HepG2 (cell line): ENCODE results near the gene ZFP36L2. TPM values are rescaled to one million over a fixed set of nuclear protein-coding genes. Genes with fewer than 3 reads are reported as not detected.

Experiments
- ADNP ChIP-seq: sonication (generic); formaldehyde crosslinking; IDR thresholded peaks from 2 replicates; pipeline ENCODE4 v1.4.0; 2020; ENCODE audit warnings: missing genetic modification reagents
- ATM ChIP-seq: fragments of 450-650 bp; IDR thresholded peaks from 2 replicates; pipeline ENCODE4 v1.7.1; 2017; ENCODE audit warnings: mild to moderate bottlenecking, borderline replicate concordance
- GABPB1 ChIP-seq: IDR thresholded peaks from 2 replicates; pipeline ENCODE4 v1.6.1; 2016; ENCODE audit warnings: mild to moderate bottlenecking, missing genetic modification reagents, moderate library complexity, missing compliant biosample characterization
- MAZ ChIP-seq, 2 experiments: sonication (generic) in 1 of 2; formaldehyde crosslinking in 1 of 2; IDR thresholded peaks; 2 replicates each; pipeline versions ENCODE4 v1.5.0 to v1.6.1; 2012 to 2020; ENCODE audit warnings: low read depth in 2 of 2, mild to moderate bottlenecking in 2 of 2, borderline replicate concordance in 1 of 2, improper control_type of control experiment in 1 of 2, low read length in 1 of 2, missing genetic modification reagents in 1 of 2, moderate library complexity in 1 of 2
- MTA1 ChIP-seq: sonication (generic); formaldehyde crosslinking; IDR thresholded peaks from 2 replicates; pipeline ENCODE4 v1.4.0; 2020; ENCODE audit warnings: missing genetic modification reagents, mild to moderate bottlenecking, borderline replicate concordance
- NAIF1 ChIP-seq: sonication (generic); formaldehyde crosslinking; IDR thresholded peaks from 2 replicates; pipeline ENCODE4 v1.5.0; 2020; ENCODE audit warnings: mild to moderate bottlenecking, missing genetic modification reagents, borderline replicate concordance
- NR2F2 ChIP-seq: IDR thresholded peaks from 2 replicates; pipeline ENCODE4 v1.6.1; 2012; ENCODE audit warnings: low read depth, inconsistent platforms, borderline replicate concordance
- PHF20 ChIP-seq: sonication (generic); formaldehyde crosslinking; IDR thresholded peaks from 2 replicates; pipeline ENCODE4 v1.5.0; 2020; ENCODE audit warnings: mild to moderate bottlenecking, missing genetic modification reagents
- PITX1 ChIP-seq: sonication (generic); formaldehyde crosslinking; IDR thresholded peaks from 2 replicates; pipeline ENCODE4 v1.5.1; 2020; ENCODE audit warnings: mild to moderate bottlenecking, missing genetic modification reagents
- SMAD3 ChIP-seq: sonication (generic); formaldehyde crosslinking; IDR thresholded peaks from 2 replicates; pipeline ENCODE4 v1.4.0; 2020; ENCODE audit warnings: missing genetic modification reagents
- ZFAT ChIP-seq: sonication (generic); formaldehyde crosslinking; conservative IDR thresholded peaks from 2 replicates; pipeline ENCODE4 v1.8.1; 2023; ENCODE audit warnings: missing genetic modification reagents, inconsistent platforms
- ZFP37 ChIP-seq: sonication (generic); formaldehyde crosslinking; IDR thresholded peaks from 2 replicates; pipeline ENCODE4 v1.4.0; 2020; ENCODE audit warnings: missing genetic modification reagents, borderline replicate concordance
- ZNF670 ChIP-seq: sonication (generic); formaldehyde crosslinking; IDR thresholded peaks from 2 replicates; pipeline ENCODE4 v1.8.0; 2022; ENCODE audit warnings: mild to moderate bottlenecking, missing genetic modification reagents, borderline replicate concordance
- ZNF761 ChIP-seq: sonication (generic); formaldehyde crosslinking; conservative IDR thresholded peaks from 2 replicates; pipeline ENCODE4 v1.4.0; 2020; ENCODE audit warnings: mild to moderate bottlenecking, missing genetic modification reagents
- ZSCAN25 ChIP-seq: sonication (generic); formaldehyde crosslinking; IDR thresholded peaks from 2 replicates; pipeline ENCODE4 v1.8.0; 2022; ENCODE audit warnings: mild to moderate bottlenecking, missing genetic modification reagents
- polyA plus RNA-seq, 8 experiments: library from polyadenylated mRNA; depleted of rRNA in 3 of 8; stranded (reverse) in 7 of 8; unstranded in 1 of 8; fragments of >200 nt; fragmentation: Illumina TruSeq in 4 of 8; extraction: Trizol in 4 of 8; gene quantifications; 2 replicates each; pipeline versions ENCODE4 v1.2.1 to v1.2.3, GENCODE V29; 2011 to 2016; ENCODE audit warnings: low read depth in 4 of 8, missing spikeins in 1 of 8, mixed read lengths in 1 of 8; ENCODE audit not compliant: insufficient read depth in 1 of 8
- total RNA-seq, 5 experiments: library from RNA; depleted of rRNA; stranded (reverse); fragments of >200 nt; fragmentation: Illumina TruSeq; extraction: Trizol; gene quantifications; 2 replicates each; pipeline ENCODE4 v1.2.3, GENCODE V29; 2016; ENCODE audit warnings: low read depth in 1 of 5
- TF ChIP-seq, protein P1 (sequence below): sonication (generic); formaldehyde crosslinking; conservative IDR thresholded peaks from 2 replicates; pipeline ENCODE4 v1.8.1; 2023; ENCODE audit warnings: missing genetic modification reagents
- TF ChIP-seq, protein P2 (sequence below): sonication (generic); formaldehyde crosslinking; IDR thresholded peaks from 2 replicates; pipeline ENCODE4 v1.4.0; 2020; ENCODE audit warnings: mild to moderate bottlenecking, missing genetic modification reagents
- TF ChIP-seq, protein P3 (sequence below): conservative IDR thresholded peaks from 2 replicates; pipeline ENCODE4 v1.6.1; 2018; ENCODE audit warnings: missing genetic modification reagents
- TF ChIP-seq, protein P4 (sequence below), 2 experiments: sonication (generic) in 1 of 2; formaldehyde crosslinking in 1 of 2; IDR thresholded peaks; 2 replicates each; pipeline versions ENCODE4 v1.5.1 to v1.6.1; 2011 to 2020; ENCODE audit warnings: borderline replicate concordance in 1 of 2, low read depth in 1 of 2, low read length in 1 of 2, mild to moderate bottlenecking in 1 of 2, missing genetic modification reagents in 1 of 2, moderate library complexity in 1 of 2
- TF ChIP-seq, protein P5 (sequence below): sonication (generic); formaldehyde crosslinking; IDR thresholded peaks from 2 replicates; pipeline ENCODE4 v1.4.0; 2020; ENCODE audit warnings: mild to moderate bottlenecking, missing genetic modification reagents

The ZFP36L2 gene
- total and polyA plus RNA-seq, 2 of the 13 experiments (the other 11 are each of a cell fraction or from before 2014, with no cell fraction given), result 11.2 to 21.8 TPM

DNA sequence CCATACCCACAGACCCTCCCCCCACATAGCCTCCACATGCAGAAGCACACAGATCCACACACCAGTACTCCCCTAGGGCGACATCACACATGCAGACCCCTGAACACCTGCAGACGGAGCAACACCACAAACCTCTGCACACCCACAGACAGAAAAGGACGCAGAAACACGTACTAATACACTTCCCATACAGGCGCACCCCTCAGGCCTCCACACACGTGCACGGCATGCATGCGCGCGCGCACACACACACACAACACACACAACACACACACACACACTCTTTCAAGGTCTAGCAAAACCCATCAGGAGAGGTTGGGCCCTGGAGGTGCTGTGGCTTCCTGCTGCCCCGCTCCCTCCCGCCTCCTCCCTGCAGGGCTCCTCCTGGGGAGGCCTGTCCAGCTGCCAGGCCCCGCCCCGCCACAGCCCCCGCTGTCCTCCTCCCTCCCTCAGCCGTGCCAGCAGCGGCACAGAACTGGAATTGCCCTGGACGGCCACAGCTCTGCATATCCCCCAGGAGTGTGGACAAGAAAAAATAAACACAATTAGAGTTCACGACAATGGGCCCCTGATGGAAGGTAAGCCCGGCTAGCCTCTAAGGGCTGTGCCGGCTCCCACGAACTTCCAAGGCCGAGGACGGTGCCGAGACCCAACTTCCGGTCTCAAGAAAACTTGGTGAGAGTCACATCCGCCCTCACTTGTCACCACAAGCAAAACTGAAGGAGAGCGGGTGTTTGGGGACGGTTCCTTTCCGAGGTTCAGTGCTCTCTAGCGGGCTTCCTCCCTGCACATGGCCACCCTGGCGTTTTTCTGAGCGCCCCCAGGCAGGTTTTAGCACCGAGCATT lies 6.8 kb downstream of the ZFP36L2 start (continued):
- TF ChIP-seq, protein P1, sequence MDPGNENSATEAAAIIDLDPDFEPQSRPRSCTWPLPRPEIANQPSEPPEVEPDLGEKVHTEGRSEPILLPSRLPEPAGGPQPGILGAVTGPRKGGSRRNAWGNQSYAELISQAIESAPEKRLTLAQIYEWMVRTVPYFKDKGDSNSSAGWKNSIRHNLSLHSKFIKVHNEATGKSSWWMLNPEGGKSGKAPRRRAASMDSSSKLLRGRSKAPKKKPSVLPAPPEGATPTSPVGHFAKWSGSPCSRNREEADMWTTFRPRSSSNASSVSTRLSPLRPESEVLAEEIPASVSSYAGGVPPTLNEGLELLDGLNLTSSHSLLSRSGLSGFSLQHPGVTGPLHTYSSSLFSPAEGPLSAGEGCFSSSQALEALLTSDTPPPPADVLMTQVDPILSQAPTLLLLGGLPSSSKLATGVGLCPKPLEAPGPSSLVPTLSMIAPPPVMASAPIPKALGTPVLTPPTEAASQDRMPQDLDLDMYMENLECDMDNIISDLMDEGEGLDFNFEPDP (CRISPR knock-in tag), result peak; percentile 98
- peak; percentile 92 for TF ChIP-seq GABPB1
- 0 out of 2 replicates have a peak, but pooled peaks have one; percentile 57 for TF ChIP-seq NAIF1
- no peak for TF ChIP-seq MAZ (IDR thresholded peaks at IDR 0.05; ENCODE audit: borderline replicate concordance, low read depth, low read length)
- TF ChIP-seq MAZ (CRISPR knock-in tag; IDR thresholded peaks at IDR 0.05; ENCODE audit: low read depth), result peak; percentile 47; the same call in 1 of the 2 replicates
- TF ChIP-seq, protein P2, sequence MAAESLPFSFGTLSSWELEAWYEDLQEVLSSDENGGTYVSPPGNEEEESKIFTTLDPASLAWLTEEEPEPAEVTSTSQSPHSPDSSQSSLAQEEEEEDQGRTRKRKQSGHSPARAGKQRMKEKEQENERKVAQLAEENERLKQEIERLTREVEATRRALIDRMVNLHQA, result no peak
- TF ChIP-seq MTA1 (CRISPR knock-in tag), result peak; percentile 17; the same call in 1 of the 2 replicates
- no peak; the same call in 1 of the 2 replicates for TF ChIP-seq ZNF761
- TF ChIP-seq, protein P3, sequence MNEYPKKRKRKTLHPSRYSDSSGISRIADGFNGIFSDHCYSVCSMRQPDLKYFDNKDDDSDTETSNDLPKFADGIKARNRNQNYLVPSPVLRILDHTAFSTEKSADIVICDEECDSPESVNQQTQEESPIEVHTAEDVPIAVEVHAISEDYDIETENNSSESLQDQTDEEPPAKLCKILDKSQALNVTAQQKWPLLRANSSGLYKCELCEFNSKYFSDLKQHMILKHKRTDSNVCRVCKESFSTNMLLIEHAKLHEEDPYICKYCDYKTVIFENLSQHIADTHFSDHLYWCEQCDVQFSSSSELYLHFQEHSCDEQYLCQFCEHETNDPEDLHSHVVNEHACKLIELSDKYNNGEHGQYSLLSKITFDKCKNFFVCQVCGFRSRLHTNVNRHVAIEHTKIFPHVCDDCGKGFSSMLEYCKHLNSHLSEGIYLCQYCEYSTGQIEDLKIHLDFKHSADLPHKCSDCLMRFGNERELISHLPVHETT, result no peak; the same call in 1 of the 2 replicates
- no peak for TF ChIP-seq ATM
- TF ChIP-seq, protein P4, sequence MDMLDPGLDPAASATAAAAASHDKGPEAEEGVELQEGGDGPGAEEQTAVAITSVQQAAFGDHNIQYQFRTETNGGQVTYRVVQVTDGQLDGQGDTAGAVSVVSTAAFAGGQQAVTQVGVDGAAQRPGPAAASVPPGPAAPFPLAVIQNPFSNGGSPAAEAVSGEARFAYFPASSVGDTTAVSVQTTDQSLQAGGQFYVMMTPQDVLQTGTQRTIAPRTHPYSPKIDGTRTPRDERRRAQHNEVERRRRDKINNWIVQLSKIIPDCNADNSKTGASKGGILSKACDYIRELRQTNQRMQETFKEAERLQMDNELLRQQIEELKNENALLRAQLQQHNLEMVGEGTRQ (IDR thresholded peaks at IDR 0.05; ENCODE audit: low read depth, low read length), result no peak
- TF ChIP-seq, protein P4 (CRISPR knock-in tag; IDR thresholded peaks at IDR 0.05; ENCODE audit: borderline replicate concordance), result no peak
- TF ChIP-seq ADNP (CRISPR knock-in tag), result no peak
- TF ChIP-seq PITX1 (CRISPR knock-in tag), result peak; percentile 12; the same call in 1 of the 2 replicates
- peak; percentile 42 for TF ChIP-seq SMAD3
- TF ChIP-seq NR2F2, result no peak
- TF ChIP-seq PHF20, result peak; percentile 66; the same call in 1 of the 2 replicates
- TF ChIP-seq, protein P5, sequence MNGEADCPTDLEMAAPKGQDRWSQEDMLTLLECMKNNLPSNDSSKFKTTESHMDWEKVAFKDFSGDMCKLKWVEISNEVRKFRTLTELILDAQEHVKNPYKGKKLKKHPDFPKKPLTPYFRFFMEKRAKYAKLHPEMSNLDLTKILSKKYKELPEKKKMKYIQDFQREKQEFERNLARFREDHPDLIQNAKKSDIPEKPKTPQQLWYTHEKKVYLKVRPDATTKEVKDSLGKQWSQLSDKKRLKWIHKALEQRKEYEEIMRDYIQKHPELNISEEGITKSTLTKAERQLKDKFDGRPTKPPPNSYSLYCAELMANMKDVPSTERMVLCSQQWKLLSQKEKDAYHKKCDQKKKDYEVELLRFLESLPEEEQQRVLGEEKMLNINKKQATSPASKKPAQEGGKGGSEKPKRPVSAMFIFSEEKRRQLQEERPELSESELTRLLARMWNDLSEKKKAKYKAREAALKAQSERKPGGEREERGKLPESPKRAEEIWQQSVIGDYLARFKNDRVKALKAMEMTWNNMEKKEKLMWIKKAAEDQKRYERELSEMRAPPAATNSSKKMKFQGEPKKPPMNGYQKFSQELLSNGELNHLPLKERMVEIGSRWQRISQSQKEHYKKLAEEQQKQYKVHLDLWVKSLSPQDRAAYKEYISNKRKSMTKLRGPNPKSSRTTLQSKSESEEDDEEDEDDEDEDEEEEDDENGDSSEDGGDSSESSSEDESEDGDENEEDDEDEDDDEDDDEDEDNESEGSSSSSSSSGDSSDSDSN, result peak; percentile 87
- no peak for TF ChIP-seq ZFAT (CRISPR knock-in tag)
- peak; percentile 100 for TF ChIP-seq ZSCAN25 (CRISPR knock-in tag)
- peak; percentile 25; the same call in 1 of the 2 replicates for TF ChIP-seq ZFP37 (CRISPR knock-in tag)
- TF ChIP-seq ZNF670, result peak; percentile 86
